ENCODE results near the gene PSME3IP1. TPM values are rescaled to one million over a fixed set of nuclear protein-coding genes. Genes with fewer than 3 reads are reported as not detected.

The PSME3IP1 gene
- total RNA-seq, 1 experiment from 2014 or later = 45.6 TPM

GRCh38 chr16:57196753-57197152 is 10.9 kb upstream of the PSME3IP1 start:
- intact Hi-C loops (cut with micrococcal nuclease) = no loop called here
- ATAC-seq (no peak), DNase-seq (no peak)
- Histone ChIP-seq H3K9me3 (ENCODE audit: low read length) (no peaks in the 10 kb centered on the region), H3K36me3 (ENCODE audit: low read depth, low read length) (no peaks in the 10 kb centered on the region), H3K9ac (ENCODE audit: low read length) (no peak overlapping the region), H3K27me3 (ENCODE audit: low read length) (no peaks in the 10 kb centered on the region), H3K4me1 (ENCODE audit: insufficient read depth, low read length) (peaks cover 35% of the 10 kb centered on the region), H3K4me2 (ENCODE audit: low read length) (no peak overlapping the region), H3K9me2 (replicated peaks; ENCODE audit: low read length) (no peaks in the 10 kb centered on the region), H3F3A (ENCODE audit: low read length, unreplicated experiment) (no peaks in the 10 kb centered on the region), H3K79me2 (ENCODE audit: low read length) (peaks cover 62% of the 10 kb centered on the region), H3K4me3 (ENCODE audit: low read length) (no peak overlapping the region), H3K27ac (ENCODE audit: low read length) (no peak overlapping the region), H2AFZ (ENCODE audit: low read length) (no peak overlapping the region), H4K20me1 (ENCODE audit: low read length) (no peaks in the 10 kb centered on the region)
- no TSS peak for BruUV-seq (replicated peaks)
- ChIA-PET POLR2A (ENCODE audit: unreplicated experiment) (no interaction called here), CTCF (no interaction called here)
- TF ChIP-seq EZH2phosphoT487 (IDR thresholded peaks at IDR 0.05; ENCODE audit: borderline replicate concordance, low read length) = no peak

- H3K4me1 ChIP-seq (ENCODE audit: insufficient read depth, low read length) = peaks cover 39% of the 10 kb centered on the region
- peaks cover 65% of the 10 kb centered on the region for H3K79me2 ChIP-seq (ENCODE audit: low read length)
- ATAC-seq (no peak), DNase-seq (no peak)
- no peaks in the 10 kb centered on the region for H4K20me1 ChIP-seq (ENCODE audit: low read length)
- POLR2A ChIA-PET (ENCODE audit: unreplicated experiment) = no interaction called here
- H3K27ac ChIP-seq (ENCODE audit: low read length) = no peak overlapping the region
- H3K36me3 ChIP-seq (ENCODE audit: low read depth, low read length) = no peaks in the 10 kb centered on the region
- H3K4me3 ChIP-seq (ENCODE audit: low read length) = no peak overlapping the region
- BruUV-seq (replicated peaks) = no TSS peak
- H3K9ac ChIP-seq (ENCODE audit: low read length) = no peak overlapping the region
- H2AFZ ChIP-seq (ENCODE audit: low read length) = no peak overlapping the region
- no peak for TF ChIP-seq CTCF (conservative IDR thresholded peaks at IDR 0.05; ENCODE audit: low read depth, low read length)
- no peak for TF ChIP-seq EZH2 (IDR thresholded peaks at IDR 0.05; ENCODE audit: low read length, unreplicated experiment)
- no peak for TF ChIP-seq EZH2phosphoT487 (IDR thresholded peaks at IDR 0.05; ENCODE audit: borderline replicate concordance, low read length)
- CTCF ChIA-PET = no interaction called here
- no peaks in the 10 kb centered on the region for H3K27me3 ChIP-seq (ENCODE audit: low read length)
- H3K4me2 ChIP-seq (ENCODE audit: low read length) = no peak overlapping the region
- no peaks in the 10 kb centered on the region for H3K9me3 ChIP-seq (ENCODE audit: low read length)
- no peaks in the 10 kb centered on the region for H3K9me2 ChIP-seq (replicated peaks; ENCODE audit: low read length)
- intact Hi-C loops (cut with micrococcal nuclease) = no loop called here
- no peaks in the 10 kb centered on the region for H3F3A ChIP-seq (ENCODE audit: low read length, unreplicated experiment)
Measured at GRCh38 chr16:57196286-57196685, 10.4 kb upstream of the PSME3IP1 start.

- Histone ChIP-seq H2AFZ (ENCODE audit: low read length) (no peak overlapping the region), H3K9me2 (replicated peaks; ENCODE audit: low read length) (no peaks in the 10 kb centered on the region), H4K20me1 (ENCODE audit: low read length) (no peaks in the 10 kb centered on the region), H3K4me2 (ENCODE audit: low read length) (peak overlapping the region; percentile 64), H3K36me3 (ENCODE audit: low read depth, low read length) (no peaks in the 10 kb centered on the region), H3K79me2 (ENCODE audit: low read length) (peaks cover 83% of the 10 kb centered on the region), H3K27me3 (ENCODE audit: low read length) (no peaks in the 10 kb centered on the region), H3K9me3 (ENCODE audit: low read length) (no peaks in the 10 kb centered on the region), H3F3A (ENCODE audit: low read length, unreplicated experiment) (no peaks in the 10 kb centered on the region), H3K4me3 (ENCODE audit: low read length) (peak overlapping the region; percentile 32; the same call in 1 of the 2 replicates), H3K9ac (ENCODE audit: low read length) (peak overlapping the region; percentile 43), H3K4me1 (ENCODE audit: insufficient read depth, low read length) (peaks cover 56% of the 10 kb centered on the region), H3K27ac (ENCODE audit: low read length) (peak overlapping the region; percentile 87)
- ATAC-seq (peak; percentile 93), DNase-seq (peak; percentile 90)
- POLR2A ChIA-PET (ENCODE audit: unreplicated experiment) = interaction anchor here (0.7 to 1.0 kb wide), 2 partner anchors 9 to 125 kb away, joined by 3 to 4 read pairs; partner anchors contain the start of genes PSME3IP1 and RSPRY1
- TF ChIP-seq EZH2 (IDR thresholded peaks at IDR 0.05; ENCODE audit: low read length, unreplicated experiment) (no peak), EZH2phosphoT487 (IDR thresholded peaks at IDR 0.05; ENCODE audit: borderline replicate concordance, low read length) (no peak), CTCF (conservative IDR thresholded peaks at IDR 0.05; ENCODE audit: low read depth, low read length) (no peak)
- CTCF ChIA-PET = interaction anchor here (0.6 kb wide), 1 partner anchor 51 kb away, joined by 13 read pairs; no protein-coding TSS in a partner anchor
- intact Hi-C loops (cut with micrococcal nuclease) = loop anchor here (5.0 kb wide), 2 partner anchors 53 to 108 kb away; partner anchors contain the start of gene ARL2BP
- BruUV-seq (replicated peaks) = no TSS peak
Measured at GRCh38 chr16:57194512-57194911, 8.7 kb upstream of the PSME3IP1 start.

Data from PC-3 (cell line).